Measurements from ENCODE around the gene HDLBP.

HDLBP gene

DNA sequence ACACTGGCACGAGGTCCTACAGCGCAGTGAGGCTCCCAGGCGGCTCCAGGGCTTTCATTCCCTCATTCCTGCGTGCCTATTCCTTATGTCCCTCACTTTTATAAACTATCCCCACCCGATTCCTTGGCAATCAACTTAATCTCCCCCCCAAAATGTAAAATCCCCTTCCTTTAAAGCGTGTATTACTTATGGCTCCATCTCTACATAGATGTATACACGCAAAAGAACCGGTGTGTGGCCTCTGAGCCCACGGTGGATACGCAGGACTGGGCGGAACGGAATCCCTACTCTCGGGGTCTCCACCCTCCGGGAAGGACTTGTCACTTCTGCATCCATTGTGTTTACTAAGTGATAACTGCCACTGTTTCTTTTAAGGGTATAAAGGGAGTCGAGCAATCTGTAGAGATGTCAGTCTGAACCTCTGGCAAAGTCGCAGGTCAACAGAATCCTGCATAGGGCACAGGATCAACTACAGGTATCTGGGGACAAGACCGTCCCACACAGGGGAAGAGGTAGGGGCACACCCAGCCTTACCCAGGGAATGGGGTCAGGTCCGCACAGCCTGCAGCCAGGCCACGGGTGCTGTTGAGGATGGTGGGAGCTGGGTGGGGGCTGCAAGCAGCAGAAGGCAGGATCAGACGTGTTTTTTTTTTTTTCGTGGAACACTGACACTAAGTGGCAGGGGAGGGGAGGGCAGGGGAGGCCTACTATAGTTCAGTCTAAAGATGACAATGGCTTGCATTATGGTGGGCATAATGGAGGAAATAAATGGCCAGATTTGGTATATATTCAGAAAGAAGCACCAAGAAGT lies 42.1 kb downstream of the HDLBP start:
- TF ChIP-seq, protein P1, sequence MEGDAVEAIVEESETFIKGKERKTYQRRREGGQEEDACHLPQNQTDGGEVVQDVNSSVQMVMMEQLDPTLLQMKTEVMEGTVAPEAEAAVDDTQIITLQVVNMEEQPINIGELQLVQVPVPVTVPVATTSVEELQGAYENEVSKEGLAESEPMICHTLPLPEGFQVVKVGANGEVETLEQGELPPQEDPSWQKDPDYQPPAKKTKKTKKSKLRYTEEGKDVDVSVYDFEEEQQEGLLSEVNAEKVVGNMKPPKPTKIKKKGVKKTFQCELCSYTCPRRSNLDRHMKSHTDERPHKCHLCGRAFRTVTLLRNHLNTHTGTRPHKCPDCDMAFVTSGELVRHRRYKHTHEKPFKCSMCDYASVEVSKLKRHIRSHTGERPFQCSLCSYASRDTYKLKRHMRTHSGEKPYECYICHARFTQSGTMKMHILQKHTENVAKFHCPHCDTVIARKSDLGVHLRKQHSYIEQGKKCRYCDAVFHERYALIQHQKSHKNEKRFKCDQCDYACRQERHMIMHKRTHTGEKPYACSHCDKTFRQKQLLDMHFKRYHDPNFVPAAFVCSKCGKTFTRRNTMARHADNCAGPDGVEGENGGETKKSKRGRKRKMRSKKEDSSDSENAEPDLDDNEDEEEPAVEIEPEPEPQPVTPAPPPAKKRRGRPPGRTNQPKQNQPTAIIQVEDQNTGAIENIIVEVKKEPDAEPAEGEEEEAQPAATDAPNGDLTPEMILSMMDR (IDR thresholded peaks at IDR 0.05; ENCODE audit: low read depth, low read length): no peak
- Histone ChIP-seq H3K27me3 (no peaks in the 10 kb centered on the region), H3K36me3 (peaks cover 5% of the 10 kb centered on the region; the same call in 1 of the 2 replicates), H3K4me1 (peaks cover 5% of the 10 kb centered on the region; the same call in 1 of the 2 replicates), H3K4me3 (ENCODE audit: low read depth, low read length) (peak overlapping the region; percentile 79), H3K9me3 (no peaks in the 10 kb centered on the region)
- peak; percentile 20 for DNase-seq

DNA sequence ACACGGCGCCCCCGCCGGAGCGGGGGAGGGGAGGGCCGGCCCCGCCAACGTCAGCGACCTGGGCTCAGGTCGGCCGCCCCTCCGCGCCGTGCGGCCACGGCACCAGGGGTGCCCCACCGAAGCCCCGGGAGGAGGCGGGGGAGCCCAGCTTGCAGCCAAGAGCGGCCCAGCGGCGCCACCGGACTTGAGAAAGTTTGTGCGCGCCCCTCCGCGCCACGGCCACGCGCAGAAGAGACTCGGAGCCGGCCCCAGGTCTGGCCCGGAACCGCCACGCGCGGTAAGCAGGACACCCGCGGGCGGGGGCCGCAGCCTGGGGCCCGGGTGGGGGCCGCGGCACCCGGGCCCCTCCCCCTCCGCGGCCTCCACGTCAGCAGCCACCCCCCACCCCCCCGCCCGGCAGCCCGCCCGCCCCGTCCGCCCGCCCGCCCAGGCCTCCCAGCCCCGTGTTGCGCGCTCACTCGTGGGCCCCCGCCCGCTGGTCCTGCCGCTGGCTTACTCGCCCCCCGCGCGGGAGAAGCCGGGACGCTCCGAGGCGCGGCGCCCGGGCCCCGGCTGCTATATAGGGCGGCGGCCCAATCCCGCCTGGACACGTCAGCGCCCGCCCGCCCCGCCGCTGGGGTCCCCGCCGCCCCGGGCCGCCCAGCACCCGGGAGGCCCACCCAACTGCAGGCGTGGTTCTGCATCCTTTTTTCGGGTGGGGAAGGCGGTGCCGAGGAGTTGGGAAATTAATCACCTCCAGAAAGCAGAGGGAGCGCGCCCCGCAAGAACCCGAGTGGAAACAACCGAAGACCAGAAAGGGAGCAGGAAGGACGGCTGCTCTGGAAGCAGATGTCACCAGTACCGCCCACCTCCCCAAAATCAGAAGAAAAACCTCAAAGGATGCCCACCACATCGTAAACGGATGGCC lies 42.9 kb downstream of the HDLBP start:
- Histone ChIP-seq H3K27me3 (no peaks in the 10 kb centered on the region), H3K4me3 (ENCODE audit: low read depth, low read length) (peak overlapping the region; percentile 79), H3K36me3 (peaks cover 6% of the 10 kb centered on the region; the same call in 1 of the 2 replicates), H3K9me3 (no peaks in the 10 kb centered on the region), H3K4me1 (peaks cover 5% of the 10 kb centered on the region; the same call in 1 of the 2 replicates)
- peak; percentile 76 for DNase-seq
- TF ChIP-seq, protein P1 (IDR thresholded peaks at IDR 0.05; ENCODE audit: low read depth, low read length): no peak

DNA sequence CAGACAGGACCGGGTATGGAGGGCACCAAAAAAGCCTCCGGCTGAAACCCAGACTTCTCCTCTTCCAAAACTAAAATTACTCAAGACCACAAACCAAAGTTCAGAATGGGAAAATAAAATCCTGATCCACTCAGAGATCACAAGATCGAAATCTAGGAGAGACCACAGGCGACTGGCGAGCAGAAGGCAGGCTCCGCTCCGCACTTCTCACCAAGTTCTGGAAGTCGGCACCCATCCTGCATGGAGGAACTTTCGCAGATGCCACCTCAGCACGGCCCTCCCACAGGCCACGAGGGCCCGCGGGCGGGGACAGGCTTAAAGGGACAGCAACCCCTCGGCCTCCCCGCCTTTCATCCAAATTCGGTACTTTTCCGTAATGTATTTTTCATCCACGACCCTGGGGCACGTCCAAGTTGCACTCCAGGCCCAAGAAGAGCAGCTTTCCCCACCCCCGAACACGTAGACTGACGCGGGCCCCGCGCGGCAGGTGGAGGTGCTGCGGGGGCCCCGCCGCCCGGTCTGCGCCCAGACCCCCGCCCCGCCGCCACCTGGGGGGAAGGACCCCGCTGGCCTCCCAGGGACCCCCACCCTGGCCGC lies 43.7 kb downstream of the HDLBP start:
- Histone ChIP-seq H3K4me3 (ENCODE audit: low read depth, low read length) (peak overlapping the region; percentile 79), H3K27me3 (no peaks in the 10 kb centered on the region), H3K9me3 (no peaks in the 10 kb centered on the region), H3K4me1 (peaks cover 5% of the 10 kb centered on the region; the same call in 1 of the 2 replicates), H3K36me3 (peaks cover 10% of the 10 kb centered on the region)
- TF ChIP-seq, protein P1 (IDR thresholded peaks at IDR 0.05; ENCODE audit: low read depth, low read length): no peak
- DNase-seq: peak; percentile 73

DNA sequence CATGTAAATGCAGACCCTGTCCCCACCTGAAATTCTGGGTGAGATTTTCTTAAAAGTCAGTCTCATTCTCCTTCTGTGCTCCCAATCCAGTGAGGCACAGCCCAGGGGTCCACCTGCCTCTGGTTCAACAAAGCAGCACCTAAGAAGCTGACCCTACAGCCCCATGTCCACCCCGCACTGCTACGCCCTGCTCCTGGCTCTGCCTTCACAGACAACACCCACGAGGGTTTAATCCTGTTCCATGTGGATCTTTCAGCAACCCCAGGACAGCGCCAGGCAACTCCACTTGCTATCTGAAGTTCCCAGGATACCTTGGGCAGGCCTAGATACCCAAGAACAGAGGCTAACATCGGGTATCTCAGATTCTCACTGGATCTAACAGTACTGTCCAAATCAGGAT lies 44.9 kb downstream of the HDLBP start:
- no peaks in the 10 kb centered on the region for H3K27me3 ChIP-seq
- no peaks in the 10 kb centered on the region for H3K9me3 ChIP-seq
- TF ChIP-seq, protein P1 (IDR thresholded peaks at IDR 0.05; ENCODE audit: low read depth, low read length): no peak
- H3K36me3 ChIP-seq: peaks cover 21% of the 10 kb centered on the region
- peaks cover 5% of the 10 kb centered on the region; the same call in 1 of the 2 replicates for H3K4me1 ChIP-seq
- H3K4me3 ChIP-seq (ENCODE audit: low read depth, low read length): no peak overlapping the region
- DNase-seq: no peak

DNA sequence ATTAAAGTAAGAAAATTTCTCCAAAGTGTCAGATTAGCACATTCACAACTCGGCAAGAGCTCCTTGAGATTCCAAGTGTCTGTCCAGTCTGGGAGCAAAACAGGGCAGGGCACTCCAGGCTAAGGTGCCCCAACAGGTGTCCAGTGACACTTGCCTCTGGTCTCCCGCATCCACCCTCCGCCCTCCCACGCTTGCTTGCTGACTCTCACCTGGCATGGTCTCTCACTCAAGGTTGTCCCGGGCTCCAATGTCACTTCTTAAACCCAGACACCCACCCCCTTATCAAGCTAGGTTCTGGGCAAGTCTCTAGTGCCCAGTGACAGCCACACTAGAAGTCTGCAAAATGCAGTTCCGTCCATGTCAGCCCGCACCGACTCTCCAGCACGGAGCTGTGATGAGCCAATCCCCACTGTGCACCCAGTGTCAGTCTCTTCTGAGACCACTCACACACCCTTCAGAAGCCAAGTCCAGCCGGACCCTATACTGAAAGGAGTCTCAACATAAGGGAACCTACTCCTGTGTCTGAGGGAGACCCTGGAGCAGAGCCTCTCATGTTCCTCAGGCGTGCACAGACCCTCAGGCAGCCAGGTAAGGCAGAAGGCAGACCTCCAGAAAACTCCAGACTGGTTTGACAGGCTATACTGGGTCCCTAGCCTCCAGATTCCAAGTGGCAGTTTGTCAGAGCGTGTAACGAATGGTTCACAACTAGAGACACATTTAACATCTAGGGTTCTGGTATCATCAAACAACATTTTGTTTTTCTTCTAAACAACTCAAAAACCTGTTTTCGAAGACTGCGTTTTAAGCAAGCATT lies 45.6 kb downstream of the HDLBP start:
- DNase-seq: no peak
- Histone ChIP-seq H3K9me3 (no peaks in the 10 kb centered on the region), H3K36me3 (peaks cover 28% of the 10 kb centered on the region), H3K4me3 (ENCODE audit: low read depth, low read length) (no peak overlapping the region), H3K27me3 (no peaks in the 10 kb centered on the region), H3K4me1 (peaks cover 5% of the 10 kb centered on the region; the same call in 1 of the 2 replicates)
- TF ChIP-seq, protein P1 (IDR thresholded peaks at IDR 0.05; ENCODE audit: low read depth, low read length): no peak
